Activated T-cell treated with anti-CD3 and anti-CD28 coated beads, Interleukin-2, amount 50 U/mL, for 72 hours (primary cell): Measurements from ENCODE around the gene MRPS35. TPM values are rescaled to one million over a fixed set of nuclear protein-coding genes. Genes with fewer than 3 reads are reported as not detected.
"Not testable (repeated sequence)": the region's sequence is repeated elsewhere in the genome, so short reads cannot be mapped to it uniquely, and the experiment has no call there.

Experiments
- ATAC-seq, 2 donors: fragments of 150-1000 bp; cut with Tn5 transposase; replicated peaks in 1 of 2; 2 replicates each; pipeline ENCODE4 v1.10.0; 2021; ENCODE audit warnings: moderate library complexity in 2 of 2, mild to moderate bottlenecking in 1 of 2
- DNase-seq, 2 donors: peaks; one replicate each; pipeline ENCODE4 v3.0.0; 2021 to 2022; ENCODE audit warnings: mixed read lengths in 1 of 2
- H3K27ac Mint-ChIP-seq: one replicate; pipeline ENCODE4 v1.8.0; 2022; ENCODE audit warnings: mild to moderate bottlenecking, moderate library complexity, mixed read lengths
- H3K27me3 Mint-ChIP-seq: one replicate; pipeline ENCODE4 v1.8.0; 2022; ENCODE audit warnings: low read depth, mixed read lengths
- H3K36me3 Mint-ChIP-seq, 2 donors: one replicate each; pipeline ENCODE4 v1.8.0; 2022; ENCODE audit warnings: mixed read lengths in 2 of 2, mild to moderate bottlenecking in 1 of 2; ENCODE audit not compliant: insufficient read depth in 2 of 2
- H3K4me1 Mint-ChIP-seq: one replicate; pipeline ENCODE4 v1.8.0; 2022; ENCODE audit warnings: low read depth, mixed read lengths
- H3K4me3 Mint-ChIP-seq, 2 donors: one replicate each; pipeline ENCODE4 v1.8.0; 2022; ENCODE audit warnings: mild to moderate bottlenecking in 2 of 2, mixed read lengths in 2 of 2, moderate library complexity in 2 of 2
- H3K9me3 Mint-ChIP-seq, 2 donors: one replicate each; pipeline ENCODE4 v1.8.0; 2022; ENCODE audit warnings: mixed read lengths in 2 of 2
- total RNA-seq, 2 donors: library from RNA; stranded (reverse); gene quantifications; one replicate each; pipeline ENCODE4 v1.2.3, GENCODE V29; 2022

Gene MRPS35
- total RNA-seq, 2 donors from 2014 or later = 49.7 to 64.0 TPM

DNA sequence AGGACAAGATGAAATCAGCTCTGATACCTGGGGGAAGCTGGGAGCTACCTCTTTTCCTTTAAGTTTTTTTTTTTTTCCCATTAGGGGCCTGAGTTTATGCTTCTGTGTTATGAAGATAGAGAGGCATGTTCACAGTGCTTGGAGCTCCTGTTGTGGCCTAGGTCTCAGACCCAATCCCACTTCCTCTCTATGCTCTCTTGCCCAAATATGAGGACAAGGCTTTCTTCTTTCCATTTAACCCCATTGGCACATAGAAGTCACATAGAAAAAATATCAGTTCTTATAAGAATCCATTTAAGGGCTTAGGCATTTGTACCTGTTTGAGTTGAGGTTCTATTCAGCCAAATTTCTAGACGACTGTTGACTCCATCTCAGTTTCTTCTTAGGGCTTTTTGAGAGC lies 12.6 kb downstream of the MRPS35 start:
- Mint-ChIP-seq H3K4me3 (no peak overlapping the region), H3K27me3 (no peaks in the 10 kb centered on the region), H3K36me3 (peaks cover 0 to 4% of the 10 kb centered on the region in 2 donors), H3K9me3 (no peaks in the 10 kb centered on the region), H3K4me1 (no peaks in the 10 kb centered on the region), H3K27ac (no peak overlapping the region)
- DNase-seq = no peak
- no peak for ATAC-seq

DNA sequence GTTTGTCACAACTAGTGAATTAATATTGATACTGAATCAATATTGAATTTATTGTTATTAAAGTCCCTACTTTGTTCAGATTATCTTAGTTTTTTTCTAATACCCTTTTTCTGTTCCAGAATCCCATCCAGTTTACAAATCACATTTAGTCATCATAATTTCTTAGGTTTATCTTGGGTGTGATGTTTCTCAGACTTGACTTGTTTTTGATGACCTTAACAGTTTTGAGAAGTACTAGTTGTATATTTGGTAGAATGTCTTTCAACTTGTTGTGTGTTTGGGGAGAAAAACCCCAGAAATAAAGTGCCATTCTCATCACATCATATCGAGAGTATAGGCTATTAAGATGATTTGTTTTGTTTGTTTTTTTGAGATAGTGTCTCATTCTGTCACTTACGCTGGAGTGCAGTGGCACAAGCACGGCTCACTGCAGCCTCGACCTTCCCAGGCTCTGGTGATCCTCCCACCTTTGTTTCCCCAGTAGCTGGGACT lies 19.5 kb downstream of the MRPS35 start:
- Mint-ChIP-seq H3K4me3 (no peak overlapping the region), H3K9me3 (no peaks in the 10 kb centered on the region), H3K27ac (no peak overlapping the region), H3K36me3 (peaks cover 5 to 10% of the 10 kb centered on the region in 2 donors), H3K27me3 (no peaks in the 10 kb centered on the region), H3K4me1 (no peaks in the 10 kb centered on the region)
- ATAC-seq (no peak), DNase-seq (no peak)

DNA sequence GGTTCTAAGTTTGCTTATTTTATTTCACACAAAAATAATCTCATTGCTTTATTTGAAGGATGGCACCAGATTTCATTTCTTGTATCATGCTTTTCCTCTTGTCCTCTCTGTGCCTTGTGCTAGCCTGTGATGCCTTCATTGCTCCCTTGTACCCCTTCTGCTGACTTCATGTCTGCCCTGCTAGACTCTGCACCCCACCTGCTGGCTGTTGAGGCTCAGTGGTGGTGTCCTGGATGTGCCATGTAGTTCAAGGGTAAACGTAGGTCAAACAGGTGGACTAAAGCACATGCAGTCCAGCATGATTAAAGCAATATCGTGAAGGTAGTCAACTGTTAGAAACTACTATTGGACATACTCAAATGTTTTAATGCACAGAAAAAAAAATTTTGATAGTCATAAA lies 21.6 kb downstream of the MRPS35 start:
- no peaks in the 10 kb centered on the region for H3K9me3 Mint-ChIP-seq
- H3K4me1 Mint-ChIP-seq = no peaks in the 10 kb centered on the region
- no peaks in the 10 kb centered on the region for H3K27me3 Mint-ChIP-seq
- H3K27ac Mint-ChIP-seq = no peak overlapping the region
- H3K4me3 Mint-ChIP-seq = no peak overlapping the region
- DNase-seq = no peak
- H3K36me3 Mint-ChIP-seq = peaks cover 5 to 9% of the 10 kb centered on the region in 2 donors
- ATAC-seq = no peak

DNA sequence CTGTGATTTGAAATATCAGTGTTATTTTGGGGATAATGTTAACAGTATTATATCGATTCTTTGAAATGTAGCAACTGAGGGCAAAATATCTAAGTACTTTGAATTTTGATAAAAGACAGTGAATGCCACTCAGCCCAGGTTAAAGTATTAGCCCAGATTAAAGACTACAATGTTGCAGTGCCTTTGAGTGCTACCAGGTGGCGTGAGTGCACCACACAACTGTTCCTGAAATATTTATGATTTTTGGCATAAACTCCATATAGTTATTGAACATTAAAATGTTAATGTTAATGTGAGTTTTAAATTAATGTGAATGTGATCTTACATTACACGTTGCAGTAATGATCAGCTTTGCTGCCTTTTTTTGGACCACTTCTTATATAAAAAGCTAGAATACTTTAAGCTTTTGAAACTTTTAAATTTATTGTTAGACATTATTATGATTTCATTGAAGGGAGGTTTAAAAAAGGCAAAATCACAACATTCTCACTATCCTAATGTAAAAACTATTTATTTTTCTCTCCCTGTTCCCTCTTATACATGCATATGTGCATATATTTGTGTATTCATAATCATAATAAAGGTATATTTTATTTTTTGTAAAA lies 22.5 kb downstream of the MRPS35 start:
- H3K4me3 Mint-ChIP-seq = no peak overlapping the region
- H3K36me3 Mint-ChIP-seq = peaks cover 6 to 11% of the 10 kb centered on the region in 2 donors
- no peaks in the 10 kb centered on the region for H3K27me3 Mint-ChIP-seq
- ATAC-seq (peak in 1 of 2 donors; percentile 45), DNase-seq (peak; percentile 21 to 36)
- no peaks in the 10 kb centered on the region for H3K4me1 Mint-ChIP-seq
- H3K27ac Mint-ChIP-seq = no peak overlapping the region
- no peaks in the 10 kb centered on the region for H3K9me3 Mint-ChIP-seq

DNA sequence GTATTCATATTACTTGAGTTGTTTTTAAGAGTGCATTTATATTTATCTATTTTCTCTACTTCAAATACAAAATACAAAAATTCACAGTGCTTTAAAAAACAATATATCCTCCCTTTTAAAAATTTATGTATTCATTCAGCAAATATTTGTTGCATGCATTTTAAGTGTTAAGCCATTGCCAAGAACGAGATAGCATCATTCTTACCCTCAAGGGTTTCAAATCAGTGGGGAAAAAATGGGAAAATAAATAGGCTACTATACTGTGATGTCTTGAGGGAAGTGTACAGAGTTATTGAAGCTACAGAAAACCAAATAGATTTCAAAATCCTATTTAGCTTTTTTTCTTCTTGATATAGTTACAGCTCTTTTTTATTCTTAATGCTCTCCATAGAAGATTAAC lies 23.2 kb downstream of the MRPS35 start:
- Mint-ChIP-seq H3K4me1 (no peaks in the 10 kb centered on the region), H3K36me3 (peaks cover 6 to 11% of the 10 kb centered on the region in 2 donors)

DNA sequence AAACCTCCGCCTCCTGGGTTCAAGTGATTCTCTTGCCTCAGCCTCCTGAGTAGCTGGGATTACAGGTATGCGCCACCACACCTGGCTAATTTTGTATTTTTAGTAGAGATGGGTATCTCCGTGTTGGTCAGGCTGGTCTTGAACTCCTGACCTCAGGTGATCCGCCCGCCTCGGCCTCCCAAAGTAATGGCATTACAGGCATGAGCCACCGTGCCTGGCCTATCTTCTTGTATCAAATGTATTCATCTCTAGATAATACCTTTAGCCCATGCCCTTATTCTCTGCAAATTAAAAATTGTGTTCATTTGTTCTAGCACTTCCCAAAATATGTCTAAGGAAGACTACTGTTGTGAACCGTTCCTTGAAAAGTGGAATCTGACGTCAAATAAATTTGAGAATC lies 23.7 kb downstream of the MRPS35 start:
- H3K36me3 Mint-ChIP-seq = peaks cover 6 to 11% of the 10 kb centered on the region in 2 donors
- not testable (repeated sequence) for DNase-seq, H3K27ac Mint-ChIP-seq, H3K9me3 Mint-ChIP-seq, ATAC-seq, H3K4me1 Mint-ChIP-seq, H3K4me3 Mint-ChIP-seq, H3K27me3 Mint-ChIP-seq

More for the DNA sequence above, 23.2 kb downstream of the MRPS35 start:
- Mint-ChIP-seq H3K27ac (no peak overlapping the region), H3K4me3 (no peak overlapping the region), H3K27me3 (no peaks in the 10 kb centered on the region), H3K9me3 (no peaks in the 10 kb centered on the region)
- DNase-seq (no peak), ATAC-seq (no peak)

DNA sequence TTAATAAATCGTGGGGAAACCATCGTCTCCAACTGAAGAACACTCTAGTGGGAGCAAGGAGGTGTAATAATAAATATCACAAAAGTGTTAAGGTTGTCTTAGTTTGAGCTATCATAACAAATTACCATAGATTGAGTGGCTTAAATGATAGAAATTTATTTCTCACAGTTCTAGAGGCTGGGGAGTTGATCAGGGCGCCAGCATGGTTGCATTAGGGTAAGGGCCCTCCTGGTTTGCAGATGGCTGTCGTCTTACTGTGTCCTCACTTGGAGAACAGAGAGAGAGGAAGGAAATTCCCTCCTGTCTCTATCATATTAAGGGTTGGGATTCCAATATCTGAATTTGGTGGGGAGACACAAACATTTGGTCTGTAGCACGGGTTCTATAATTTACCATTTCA lies 33.0 kb downstream of the MRPS35 start:
- Mint-ChIP-seq H3K36me3 (peaks cover 0 to 10% of the 10 kb centered on the region in 2 donors), H3K4me1 (no peaks in the 10 kb centered on the region), H3K27me3 (no peaks in the 10 kb centered on the region), H3K4me3 (no peak overlapping the region), H3K9me3 (no peaks in the 10 kb centered on the region), H3K27ac (no peak overlapping the region)
- DNase-seq (no peak), ATAC-seq (no peak)

DNA sequence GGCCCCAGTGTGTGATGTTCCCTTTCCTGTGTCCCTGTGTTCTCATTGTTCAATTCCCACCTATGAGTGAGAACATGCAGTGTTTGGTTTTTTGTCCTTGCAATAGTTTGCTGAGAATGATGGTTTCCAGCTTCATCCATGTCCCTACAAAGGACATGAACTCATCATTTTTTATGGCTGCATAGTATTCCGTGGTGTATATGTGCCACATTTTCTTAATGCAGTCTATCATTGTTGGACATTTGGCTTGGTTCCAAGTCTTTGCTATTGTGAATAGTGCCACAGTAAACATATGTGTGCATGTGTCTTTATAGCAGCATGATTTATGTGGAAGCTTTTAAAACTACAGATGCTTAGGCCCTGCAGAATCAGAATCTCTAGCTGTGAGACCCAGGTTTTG lies 35.1 kb downstream of the MRPS35 start:
- not testable (repeated sequence) for H3K4me1 Mint-ChIP-seq, H3K27ac Mint-ChIP-seq, DNase-seq, H3K9me3 Mint-ChIP-seq, H3K27me3 Mint-ChIP-seq, ATAC-seq, H3K4me3 Mint-ChIP-seq
- H3K36me3 Mint-ChIP-seq = peaks cover 0 to 11% of the 10 kb centered on the region in 2 donors

DNA sequence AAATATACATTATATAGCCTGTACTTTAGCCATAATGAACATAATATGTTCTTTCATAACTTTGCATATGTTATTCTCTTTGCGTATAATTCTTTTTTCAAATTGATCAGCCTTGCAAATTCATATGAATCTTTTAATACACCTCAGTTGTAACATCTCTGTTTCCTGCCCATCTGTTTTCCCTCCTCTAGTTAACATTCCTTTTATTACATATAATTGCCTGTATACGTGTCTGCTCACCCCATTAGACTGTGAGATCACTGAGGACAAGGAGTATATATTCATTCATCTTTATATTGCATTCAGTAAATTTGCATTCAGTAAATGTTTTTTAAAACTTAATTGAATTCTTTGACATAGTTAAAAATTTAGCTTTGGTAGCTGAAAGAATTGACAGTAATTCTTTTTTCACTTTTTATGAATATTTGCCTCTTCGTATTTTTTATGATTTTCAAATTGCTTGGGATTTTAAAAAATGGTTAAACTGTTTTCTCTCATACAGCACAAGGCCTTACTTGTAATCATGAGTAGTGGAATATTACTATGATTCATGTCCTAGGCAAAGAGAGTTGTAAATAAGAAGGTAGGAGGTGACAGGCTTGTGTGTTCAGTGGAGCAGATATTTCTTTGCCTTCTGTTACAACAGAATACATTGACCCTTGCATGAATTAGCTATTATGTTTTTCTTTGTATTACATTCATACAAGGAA lies 36.6 kb downstream of the MRPS35 start:
- DNase-seq (no peak), ATAC-seq (no peak)
- Mint-ChIP-seq H3K9me3 (no peaks in the 10 kb centered on the region), H3K36me3 (peaks cover 0 to 11% of the 10 kb centered on the region in 2 donors), H3K4me3 (no peak overlapping the region), H3K27ac (peak overlapping the region; percentile 20), H3K27me3 (no peaks in the 10 kb centered on the region), H3K4me1 (no peaks in the 10 kb centered on the region)

DNA sequence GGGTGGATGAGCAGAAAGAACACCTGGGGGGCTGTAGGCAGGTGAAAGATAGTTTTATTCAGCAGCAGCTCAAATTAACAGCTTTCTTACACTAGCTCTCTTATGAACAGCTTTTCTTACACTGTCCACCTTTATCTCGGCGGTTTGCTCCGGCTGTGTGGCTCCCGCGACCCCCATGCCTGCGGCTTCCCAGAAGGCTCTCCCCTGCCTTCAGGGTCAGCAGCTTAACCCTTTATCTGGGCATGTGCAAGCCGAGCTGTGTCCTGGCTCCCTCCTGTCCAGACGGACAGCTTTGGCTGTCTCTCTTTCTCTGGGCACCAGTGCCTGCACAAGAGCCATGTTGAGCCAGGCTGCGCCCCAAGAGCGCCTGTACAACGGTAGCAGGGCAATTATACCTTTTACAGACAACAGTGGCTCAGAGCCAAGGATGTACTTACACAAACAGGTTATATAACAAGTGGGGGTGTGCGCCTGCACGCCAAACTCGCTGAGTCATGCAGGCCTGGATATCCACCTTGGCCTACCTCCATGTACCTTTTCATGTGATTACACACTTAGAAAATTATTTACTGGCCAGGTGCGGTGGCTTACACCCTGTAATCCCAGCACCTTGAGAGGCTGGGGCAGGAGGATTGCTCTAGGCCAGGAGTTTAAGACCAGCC lies 40.9 kb downstream of the MRPS35 start:
- H3K4me1 Mint-ChIP-seq = no peaks in the 10 kb centered on the region
- no peaks in the 10 kb centered on the region for H3K27me3 Mint-ChIP-seq
- no peak overlapping the region for H3K27ac Mint-ChIP-seq
- no peak for DNase-seq
- ATAC-seq = no peak
- H3K4me3 Mint-ChIP-seq = no peak overlapping the region
- peaks cover under 1 to 11% of the 10 kb centered on the region in 2 donors for H3K36me3 Mint-ChIP-seq
- H3K9me3 Mint-ChIP-seq = no peaks in the 10 kb centered on the region

DNA sequence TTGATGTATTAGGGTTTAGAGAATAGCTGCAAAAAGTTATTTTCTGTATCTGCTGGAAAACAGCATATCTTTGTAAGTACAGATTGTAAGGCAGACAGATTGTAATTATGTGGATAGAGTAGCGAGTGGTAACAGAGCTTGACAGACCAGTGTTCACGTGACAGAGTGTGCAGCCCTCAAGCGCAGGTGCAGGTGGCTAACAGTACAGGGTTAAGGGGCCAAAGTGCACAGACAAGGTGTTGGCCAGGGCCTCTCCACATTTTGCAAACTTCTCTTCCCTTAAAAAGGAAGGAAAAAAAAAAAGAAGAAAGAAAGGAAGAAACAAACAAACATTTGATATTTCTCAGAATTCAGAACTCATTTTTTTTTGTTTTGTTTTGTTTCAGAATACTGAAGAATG lies 44.2 kb downstream of the MRPS35 start:
- ATAC-seq = no peak
- Mint-ChIP-seq H3K27me3 (no peaks in the 10 kb centered on the region), H3K4me3 (no peak overlapping the region), H3K9me3 (no peaks in the 10 kb centered on the region), H3K27ac (no peak overlapping the region), H3K4me1 (no peaks in the 10 kb centered on the region), H3K36me3 (peaks cover 2 to 10% of the 10 kb centered on the region in 2 donors)
- DNase-seq = no peak

DNA sequence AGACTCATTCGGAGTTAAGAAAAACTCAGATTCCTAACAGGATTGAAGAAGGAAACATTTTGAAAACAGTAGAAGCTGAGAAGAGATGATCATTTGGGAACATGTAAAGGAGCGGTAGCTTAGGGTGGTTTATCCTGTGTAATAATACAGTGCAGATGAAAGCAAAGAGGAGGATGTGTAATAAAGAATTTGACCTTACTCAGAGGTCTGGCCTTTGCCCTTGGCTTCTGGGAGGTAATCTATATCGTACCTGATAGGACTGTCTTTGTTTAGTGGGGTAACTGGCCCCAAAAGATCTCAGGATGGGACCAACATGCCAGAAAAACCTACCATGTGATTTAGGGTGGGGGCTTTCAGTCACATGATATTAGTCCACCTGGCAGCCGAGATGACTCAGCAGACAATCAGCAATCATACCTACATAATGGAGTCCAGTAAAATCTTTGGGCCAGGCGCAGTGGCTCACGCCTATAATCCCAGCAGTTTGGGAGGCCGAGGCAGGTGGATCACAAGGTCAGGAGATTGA lies 46.1 kb downstream of the MRPS35 start:
- Mint-ChIP-seq H3K27me3 (no peaks in the 10 kb centered on the region), H3K4me3 (no peak overlapping the region)

DNA sequence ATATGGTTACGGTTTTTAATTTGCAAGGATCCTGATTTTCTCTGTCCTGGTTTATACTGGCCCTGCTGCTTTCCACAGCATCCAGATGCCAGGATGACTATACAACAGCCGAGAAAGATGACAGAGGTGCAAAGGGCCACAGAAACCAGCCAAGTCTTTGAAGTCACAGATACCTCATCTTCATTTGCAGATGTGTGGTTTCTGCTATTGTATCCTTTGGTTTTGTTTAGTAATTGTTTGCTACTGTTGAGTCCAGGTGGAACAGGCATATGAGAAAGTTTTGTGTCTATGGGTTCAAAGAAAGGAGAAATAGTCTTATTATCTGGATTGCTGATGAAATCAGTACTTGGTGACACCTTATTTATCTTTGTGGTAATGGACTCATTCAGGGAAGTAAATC lies 52.1 kb downstream of the MRPS35 start:
- H3K4me1 Mint-ChIP-seq = peaks cover 18% of the 10 kb centered on the region
- H3K36me3 Mint-ChIP-seq = no peaks in the 10 kb centered on the region
- H3K27ac Mint-ChIP-seq = no peak overlapping the region
- H3K9me3 Mint-ChIP-seq = no peaks in the 10 kb centered on the region
- no peaks in the 10 kb centered on the region for H3K27me3 Mint-ChIP-seq
- ATAC-seq = peak; percentile 83 to 93
- H3K4me3 Mint-ChIP-seq = no peak overlapping the region
- DNase-seq = peak; percentile 13 to 33

More for the DNA sequence above, 46.1 kb downstream of the MRPS35 start:
- peaks cover under 1% of the 10 kb centered on the region for H3K4me1 Mint-ChIP-seq
- H3K9me3 Mint-ChIP-seq = no peaks in the 10 kb centered on the region
- peaks cover 2 to 10% of the 10 kb centered on the region in 2 donors for H3K36me3 Mint-ChIP-seq
- no peak for ATAC-seq
- no peak for DNase-seq
- H3K27ac Mint-ChIP-seq = no peak overlapping the region
